Activated T-cell treated with anti-CD3 and anti-CD28 coated beads for 24 hours (primary cell): ENCODE data around the gene MYO1D.
"Not testable (repeated sequence)": the region's sequence is repeated elsewhere in the genome, so short reads cannot be mapped to it uniquely, and the experiment has no call there.

Experiments
- DNase-seq: peaks from one replicate; pipeline ENCODE4 v3.0.0-alpha.2; 2020; ENCODE audit warnings: low read depth

Gene MYO1D

GRCh38 chr17:32876417-32877163 lies at the start of gene MYO1D:
Gene MYO1D (minus strand): TSS chr17:32877124. CDS start chr17:32876872, 252 bp downstream.
- peak; percentile 50 for DNase-seq

GRCh38 chr17:32926183-32926582 lies 49.3 kb upstream of the MYO1D start:
- no peak for DNase-seq

GRCh38 chr17:32923905-32924304 lies 47.0 kb upstream of the MYO1D start:
- DNase-seq: not testable (repeated sequence)

- no peak for DNase-seq
These were observed 44.1 kb upstream of the MYO1D start for GRCh38 chr17:32921017-32921416.

- DNase-seq: no peak
These were observed 43.4 kb upstream of the MYO1D start for GRCh38 chr17:32920293-32920692.

GRCh38 chr17:32919876-32920275 lies 43.0 kb upstream of the MYO1D start:
- DNase-seq: not testable (repeated sequence)

GRCh38 chr17:32917842-32918241 lies 40.9 kb upstream of the MYO1D start:
- DNase-seq: no peak

GRCh38 chr17:32917081-32917480 lies 40.2 kb upstream of the MYO1D start:
- DNase-seq: no peak

- no peak for DNase-seq
These were observed 39.2 kb upstream of the MYO1D start for GRCh38 chr17:32916134-32916533.

GRCh38 chr17:32915245-32915644 lies 38.3 kb upstream of the MYO1D start:
- no peak for DNase-seq

- peak; percentile 10 for DNase-seq
These were observed 37.3 kb upstream of the MYO1D start for GRCh38 chr17:32914181-32914580.

- DNase-seq: no peak
These were observed 36.7 kb upstream of the MYO1D start for GRCh38 chr17:32913593-32913992.

GRCh38 chr17:32912218-32912897 lies 35.4 kb upstream of the MYO1D start:
- DNase-seq: no peak

GRCh38 chr17:32910769-32911168 lies 33.8 kb upstream of the MYO1D start:
- no peak for DNase-seq

- peak; percentile 35 for DNase-seq
These were observed 33.0 kb upstream of the MYO1D start for GRCh38 chr17:32909787-32910369.

GRCh38 chr17:32907583-32907982 lies 30.7 kb upstream of the MYO1D start:
- no peak for DNase-seq

GRCh38 chr17:32904891-32905290 lies 28.0 kb upstream of the MYO1D start:
- DNase-seq: no peak

- no peak for DNase-seq
These were observed 27.1 kb upstream of the MYO1D start for GRCh38 chr17:32903774-32904673.

- no peak for DNase-seq
These were observed 24.8 kb upstream of the MYO1D start for GRCh38 chr17:32901743-32902142.

- no peak for DNase-seq
These were observed 22.5 kb upstream of the MYO1D start for GRCh38 chr17:32899236-32900013.

GRCh38 chr17:32896647-32897258 lies 19.8 kb upstream of the MYO1D start:
- DNase-seq: no peak
